HCT116 (cell line): Measurements from ENCODE around the gene AP2S1. TPM values are rescaled to one million over a fixed set of nuclear protein-coding genes. Genes with fewer than 3 reads are reported as not detected.

Experiments used
- ATAC-seq: fragments of 200-7000 bp; cut with Tn5 transposase; 2 replicates; pipeline ENCODE4 v1.9.1; 2020; ENCODE audit warnings: mild to moderate bottlenecking, moderate library complexity
- BruUV-seq: library from RNA; stranded (reverse); fragments of 400-500 nt; replicated peaks from 2 replicates; lab custom pipeline; 2021; lab: Mats Ljungman, UMichigan
- CTCF ChIA-PET: fragments of 300-600 bp; sonication (Branson Sonifier 250); formaldehyde crosslinking; loops from one replicate; lab custom pipeline; 2021; ENCODE audit warnings: antibody characterized with exemption; lab: Charles Lee
- POLR2A ChIA-PET: fragments of 300-600, 350-600 bp; sonication (Branson Sonifier 250); formaldehyde crosslinking; loops from one replicate; lab custom pipeline; 2021; ENCODE audit warnings: antibody characterized with exemption; lab: Charles Lee
- RAD21 ChIA-PET, 2 experiments: fragments of 300-600 bp; sonication (Branson Sonifier 250); formaldehyde crosslinking; loops; one replicate each; lab custom pipeline; 2023; ENCODE audit warnings: low total read pairs in 2 of 2; ENCODE audit not compliant: uncharacterized antibody in 2 of 2, unreplicated experiment in 2 of 2, low non-redundant PET in 1 of 2; lab: Charles Lee
- DNase-seq: peaks from one replicate; pipeline ENCODE4 v3.0.0-alpha.2; 2010; ENCODE audit warnings: low read depth, low spot score
- H2AFZ ChIP-seq: fragments of 200-600 bp; shearing (Covaris generic), sonication (generic); 2 replicates; pipeline ENCODE4 v1.6.1; 2017; ENCODE audit warnings: low read depth, mixed run types, mixed read lengths, antibody characterized with exemption, low read length; ENCODE audit not compliant: poor library complexity, severe bottlenecking
- H3K27ac ChIP-seq: 2 replicates; pipeline ENCODE4 v1.5.1; 2012; ENCODE audit warnings: low read depth, low read length
- H3K27me3 ChIP-seq: fragments of 200-600 bp; sonication (generic); 2 replicates; pipeline ENCODE4 v1.6.1; 2016; ENCODE audit warnings: mixed run types, low read length, mixed read lengths; ENCODE audit not compliant: insufficient read depth
- H3K36me3 ChIP-seq, 2 experiments: fragments of 200-500 bp in 1 of 2; fragments of 200-600 bp in 1 of 2; sonication (Bioruptor generic) in 1 of 2; sonication (generic) in 1 of 2; 2 replicates each; pipeline versions ENCODE4 v1.5.1 to v1.6.1; 2014 to 2016; ENCODE audit warnings: low read length in 2 of 2, inconsistent platforms in 1 of 2, mixed read lengths in 1 of 2, mixed run types in 1 of 2; ENCODE audit not compliant: insufficient read depth in 2 of 2, control insufficient read depth in 1 of 2
- H3K4me1 ChIP-seq, 2 experiments: fragments of 200-600 bp in 1 of 2; sonication (generic) in 1 of 2; 2 replicates each; pipeline versions ENCODE4 v1.5.1 to v1.6.1; 2012 to 2017; ENCODE audit warnings: low read length in 2 of 2, inconsistent platforms in 1 of 2, mild to moderate bottlenecking in 1 of 2, mixed read lengths in 1 of 2, mixed run types in 1 of 2, moderate library complexity in 1 of 2; ENCODE audit not compliant: insufficient read depth in 2 of 2, control insufficient read depth in 1 of 2
- H3K4me2 ChIP-seq: fragments of 200-600 bp; sonication (generic); 2 replicates; pipeline ENCODE4 v1.6.1; 2017; ENCODE audit warnings: mixed run types, low read length, mixed read lengths
- H3K4me3 ChIP-seq, 2 experiments: fragments of 200-600 bp in 1 of 2; sonication (generic) in 1 of 2; replicated peaks in 1 of 2; 2 replicates each; pipeline ENCODE4 v1.5.1; 2011 to 2016; ENCODE audit warnings: low read length in 2 of 2, control low read depth in 1 of 2, low read depth in 1 of 2, mild to moderate bottlenecking in 1 of 2, mixed read lengths in 1 of 2, mixed run types in 1 of 2
- H3K79me2 ChIP-seq: fragments of 200-600 bp; sonication (generic); 2 replicates; pipeline ENCODE4 v1.6.1; 2017; ENCODE audit warnings: mild to moderate bottlenecking, mixed run types, low read length, moderate library complexity, mixed read lengths; ENCODE audit not compliant: insufficient read depth
- H3K9ac ChIP-seq: fragments of 200-600 bp; sonication (generic); 2 replicates; pipeline ENCODE4 v1.6.1; 2016; ENCODE audit warnings: low read length, mixed read lengths
- H3K9me2 ChIP-seq: fragments of 200-600 bp; sonication (generic), shearing (Covaris generic); 2 replicates; pipeline ENCODE4 v1.6.1; 2017; ENCODE audit warnings: mixed run types, mild to moderate bottlenecking, moderate library complexity; ENCODE audit not compliant: insufficient read depth
- H3K9me3 ChIP-seq, 2 experiments: fragments of 200-500 bp in 1 of 2; fragments of 200-600 bp in 1 of 2; sonication (Bioruptor generic) in 1 of 2; sonication (generic) in 1 of 2; 2 replicates each; pipeline ENCODE4 v1.6.1; 2014 to 2017; ENCODE audit warnings: low read length in 2 of 2, mixed read lengths in 2 of 2, inconsistent platforms in 1 of 2, low read depth in 1 of 2, mild to moderate bottlenecking in 1 of 2, mixed run types in 1 of 2, moderate library complexity in 1 of 2; ENCODE audit not compliant: control insufficient read depth in 1 of 2, insufficient read depth in 1 of 2
- H4K20me1 ChIP-seq: fragments of 200-600 bp; sonication (generic), shearing (Covaris generic); 2 replicates; pipeline ENCODE4 v1.6.1; 2017; ENCODE audit warnings: mixed run types, mild to moderate bottlenecking, moderate library complexity; ENCODE audit not compliant: insufficient read depth
- CEBPB ChIP-seq: IDR thresholded peaks from 2 replicates; pipeline ENCODE4 v1.6.1; 2012; ENCODE audit warnings: low read depth
- ELF1 ChIP-seq: IDR thresholded peaks from 2 replicates; pipeline ENCODE4 v1.6.1; 2012; ENCODE audit warnings: low read depth, borderline replicate concordance
- EZH2 ChIP-seq: fragments of 200-600 bp; sonication (generic); IDR thresholded peaks from 2 replicates; pipeline ENCODE4 v1.6.1; 2017; ENCODE audit warnings: antibody characterized with exemption, mixed run types
- FOSL1 ChIP-seq: IDR thresholded peaks from 2 replicates; pipeline ENCODE4 v1.6.1; 2012; ENCODE audit warnings: low read depth
- POLR2AphosphoS5 ChIP-seq: IDR thresholded peaks from 2 replicates; pipeline ENCODE4 v1.6.1; 2011; ENCODE audit warnings: mild to moderate bottlenecking, low read depth, low read length, moderate library complexity
- RAD21 ChIP-seq: IDR thresholded peaks from 2 replicates; pipeline ENCODE4 v1.6.1; 2012; ENCODE audit warnings: low read depth, mild to moderate bottlenecking
- REST ChIP-seq: IDR thresholded peaks from 2 replicates; pipeline ENCODE4 v1.6.1; 2012; ENCODE audit warnings: low read depth
- ZFX ChIP-seq: fragments of 450-650 bp; IDR thresholded peaks from 2 replicates; pipeline ENCODE4 v1.6.1; 2017
- intact Hi-C: fragments of 100-400 bp; cut with micrococcal nuclease; formaldehyde crosslinking; loops from 2 replicates; pipeline ENCODE4 v1.10.0; 2022
- total RNA-seq: library from RNA; stranded (reverse); gene quantifications from one replicate; pipeline ENCODE4 v1.2.1, GENCODE V29; 2021; ENCODE audit not compliant: unreplicated experiment
- TF ChIP-seq, protein P1 (sequence below), 3 experiments: fragments of 200-600 bp in 1 of 3; sonication (generic) in 1 of 3; IDR thresholded peaks in 2 of 3; conservative IDR thresholded peaks in 1 of 3; 2 replicates each; pipeline ENCODE4 v1.5.1; 2012 to 2017; ENCODE audit warnings: low read depth in 2 of 3, low read length in 2 of 3, antibody characterized with exemption in 1 of 3, borderline replicate concordance in 1 of 3, control low read depth in 1 of 3, mild to moderate bottlenecking in 1 of 3, mixed read lengths in 1 of 3, mixed run types in 1 of 3, moderate library complexity in 1 of 3; ENCODE audit not compliant: insufficient read depth in 1 of 3

Gene AP2S1
- total RNA-seq, 1 experiment from 2014 or later: 296 TPM

DNA sequence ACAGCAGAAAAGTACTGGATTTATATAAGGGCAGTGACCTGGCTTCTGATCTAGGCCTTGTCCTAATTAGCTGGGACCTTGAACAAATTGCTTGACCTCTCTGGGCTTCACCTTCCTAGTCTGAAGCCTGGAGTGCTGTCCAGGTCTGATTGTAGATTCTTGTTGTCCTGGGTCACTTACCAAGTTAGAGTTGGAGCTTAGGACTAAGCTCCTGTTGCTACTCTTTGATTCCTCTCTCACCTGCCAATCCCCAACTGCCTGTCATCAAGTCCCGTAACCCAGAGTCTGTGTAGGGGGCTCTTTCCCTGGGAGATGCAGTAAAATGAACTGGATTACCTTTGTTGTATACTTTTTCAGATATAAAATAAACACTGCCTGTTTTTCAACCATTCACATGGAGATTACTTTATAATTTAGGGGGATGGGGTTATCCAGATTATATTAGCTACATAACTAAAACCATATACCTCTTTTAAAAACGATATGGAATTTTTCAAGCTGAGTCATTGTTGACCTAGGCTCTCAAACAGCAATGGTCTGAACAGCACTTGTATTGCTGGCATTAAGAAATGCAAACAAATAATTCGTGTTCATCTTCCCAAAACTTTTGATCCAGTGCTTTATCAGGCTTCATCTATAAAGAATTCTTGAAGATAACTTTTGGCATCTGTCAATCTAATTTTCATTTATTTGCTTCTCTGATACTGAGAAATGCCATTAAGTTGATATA is 15.9 kb upstream of the AP2S1 start:
- peaks cover 57 to 62% of the 10 kb centered on the region in 2 experiments for H3K4me1 ChIP-seq
- TF ChIP-seq, protein P1, sequence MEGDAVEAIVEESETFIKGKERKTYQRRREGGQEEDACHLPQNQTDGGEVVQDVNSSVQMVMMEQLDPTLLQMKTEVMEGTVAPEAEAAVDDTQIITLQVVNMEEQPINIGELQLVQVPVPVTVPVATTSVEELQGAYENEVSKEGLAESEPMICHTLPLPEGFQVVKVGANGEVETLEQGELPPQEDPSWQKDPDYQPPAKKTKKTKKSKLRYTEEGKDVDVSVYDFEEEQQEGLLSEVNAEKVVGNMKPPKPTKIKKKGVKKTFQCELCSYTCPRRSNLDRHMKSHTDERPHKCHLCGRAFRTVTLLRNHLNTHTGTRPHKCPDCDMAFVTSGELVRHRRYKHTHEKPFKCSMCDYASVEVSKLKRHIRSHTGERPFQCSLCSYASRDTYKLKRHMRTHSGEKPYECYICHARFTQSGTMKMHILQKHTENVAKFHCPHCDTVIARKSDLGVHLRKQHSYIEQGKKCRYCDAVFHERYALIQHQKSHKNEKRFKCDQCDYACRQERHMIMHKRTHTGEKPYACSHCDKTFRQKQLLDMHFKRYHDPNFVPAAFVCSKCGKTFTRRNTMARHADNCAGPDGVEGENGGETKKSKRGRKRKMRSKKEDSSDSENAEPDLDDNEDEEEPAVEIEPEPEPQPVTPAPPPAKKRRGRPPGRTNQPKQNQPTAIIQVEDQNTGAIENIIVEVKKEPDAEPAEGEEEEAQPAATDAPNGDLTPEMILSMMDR (IDR thresholded peaks at IDR 0.05 in 2 of 3, conservative IDR thresholded peaks at IDR 0.05 in 1 of 3; ENCODE audit: borderline replicate concordance in 1 of 3, insufficient read depth in 1 of 3, low read depth in 2 of 3, low read length in 2 of 3): no peak
- TF ChIP-seq ELF1 (no peak), CEBPB (no peak), FOSL1 (0 out of 2 replicates have a peak, but pooled peaks have one; percentile 10), ZFX (no peak), EZH2 (no peak), RAD21 (no peak), POLR2AphosphoS5 (no peak), REST (no peak)
- no peaks in the 10 kb centered on the region for H3K9me2 ChIP-seq
- ATAC-seq (peak; percentile 48), DNase-seq (no peak)
- no peak overlapping the region for H3K4me3 ChIP-seq
- POLR2A ChIA-PET: interaction anchor here (1.1 kb wide), 1 partner anchor 16 kb away, joined by 3 read pairs; the partner anchor contains the start of gene AP2S1
- RAD21 ChIA-PET: no interaction called here
- no peaks in the 10 kb centered on the region for H3K9me3 ChIP-seq
- peak overlapping the region; percentile 57 for H3K27ac ChIP-seq
- H3K36me3 ChIP-seq: no peaks in the 10 kb centered on the region
- no peaks in the 10 kb centered on the region for H3K27me3 ChIP-seq
- peak overlapping the region; percentile 23 for H3K9ac ChIP-seq
- no peak overlapping the region for H2AFZ ChIP-seq
- H4K20me1 ChIP-seq: peaks cover 5% of the 10 kb centered on the region; the same call in 1 of the 2 replicates
- peak overlapping the region; percentile 61 for H3K4me2 ChIP-seq
- no TSS peak for BruUV-seq
- intact Hi-C loops: loop anchor here (10.0 kb wide), 1 partner anchor 258 kb away; no protein-coding TSS in a partner anchor
- peaks cover 99% of the 10 kb centered on the region for H3K79me2 ChIP-seq
- CTCF ChIA-PET: no interaction called here
